ENCODE measurements around the gene ZNF385D. TPM values are rescaled to one million over a fixed set of nuclear protein-coding genes. Genes with fewer than 3 reads are reported as not detected.

Gene ZNF385D
- total and polyA plus RNA-seq, 3 experiments from 2014 or later, result not detected

DNA sequence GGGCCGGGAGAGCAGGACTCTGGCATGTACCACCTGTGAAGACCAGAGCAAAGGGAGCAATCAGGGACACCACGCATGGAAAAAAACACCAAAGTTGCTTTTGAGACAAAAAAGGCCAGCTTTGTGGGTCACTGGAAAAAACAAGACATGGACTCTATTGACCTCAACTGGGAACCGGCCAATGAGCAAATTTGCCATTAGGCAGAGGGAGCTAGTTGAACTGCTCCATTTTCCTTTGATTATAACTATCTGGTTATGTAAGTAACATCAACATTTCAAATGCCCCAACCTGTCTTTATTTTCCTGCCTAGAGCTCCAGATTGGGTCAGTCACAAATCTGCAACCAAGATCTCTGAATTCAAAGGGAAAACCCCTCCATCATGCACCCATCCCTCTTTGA, 86.0 kb downstream of the ZNF385D start:
- ChIA-PET CTCF (no interaction called here), POLR2A (no interaction called here)
- no peak for DNase-seq
- no peak overlapping the region for H3K4me3 ChIP-seq (ENCODE audit: low read length)
- Mint-ChIP-seq H3K36me3 (no peaks in the 10 kb centered on the region), H3K27me3 (no peaks in the 10 kb centered on the region), H3K4me1 (no peaks in the 10 kb centered on the region), H3K4me3 (no peak overlapping the region), H3K27ac (no peak overlapping the region), H3K9me3 (peaks cover 0 to 19% (median 10%) of the 10 kb centered on the region in 5 donors)
- no peaks in the 10 kb centered on the region for H3K4me1 ChIP-seq (ENCODE audit: insufficient read depth, low read length)
- H3K27me3 ChIP-seq (ENCODE audit: insufficient read depth, low read length, poor library complexity, severe bottlenecking), result no peaks in the 10 kb centered on the region
- no peaks in the 10 kb centered on the region for H3K9me3 ChIP-seq (ENCODE audit: low read length)
- H3K27ac ChIP-seq (ENCODE audit: low read depth, low read length), result no peak overlapping the region
- H3K36me3 ChIP-seq (ENCODE audit: insufficient read depth, low read length), result no peaks in the 10 kb centered on the region

DNA sequence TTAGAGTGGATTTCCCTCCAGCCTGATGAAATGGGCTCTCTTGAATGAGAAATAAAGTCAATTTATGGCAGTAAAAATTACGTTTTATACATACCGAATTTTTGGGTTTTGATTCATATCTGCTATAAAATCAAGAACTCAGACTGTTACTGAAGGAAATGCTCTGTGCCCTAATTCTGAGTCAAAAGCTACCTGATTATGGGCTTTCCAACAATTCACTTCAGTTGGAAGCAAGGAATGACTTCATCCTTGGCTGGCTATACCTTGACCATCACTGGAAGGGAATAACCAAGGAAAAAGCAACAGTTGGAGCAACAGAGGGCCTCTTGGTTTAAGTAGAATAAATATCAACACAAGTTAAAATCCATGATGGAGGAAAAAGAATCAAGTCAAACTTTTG, 88.6 kb downstream of the ZNF385D start:
- H3K9me3 Mint-ChIP-seq, result peaks cover 0 to 22% (median 10%) of the 10 kb centered on the region in 5 donors
- H3K27me3 Mint-ChIP-seq, result no peaks in the 10 kb centered on the region
- Histone ChIP-seq H3K9me3 (ENCODE audit: low read length) (no peaks in the 10 kb centered on the region), H3K36me3 (ENCODE audit: insufficient read depth, low read length) (no peaks in the 10 kb centered on the region), H3K4me3 (ENCODE audit: low read length) (no peak overlapping the region), H3K27me3 (ENCODE audit: insufficient read depth, low read length, poor library complexity, severe bottlenecking) (no peaks in the 10 kb centered on the region), H3K27ac (ENCODE audit: low read depth, low read length) (no peak overlapping the region), H3K4me1 (ENCODE audit: insufficient read depth, low read length) (no peaks in the 10 kb centered on the region)
- H3K4me1 Mint-ChIP-seq, result no peaks in the 10 kb centered on the region
- ChIA-PET CTCF (no interaction called here), POLR2A (no interaction called here)
- no peak overlapping the region for H3K27ac Mint-ChIP-seq
- DNase-seq, result no peak
- no peaks in the 10 kb centered on the region for H3K36me3 Mint-ChIP-seq
- no peak overlapping the region for H3K4me3 Mint-ChIP-seq

DNA sequence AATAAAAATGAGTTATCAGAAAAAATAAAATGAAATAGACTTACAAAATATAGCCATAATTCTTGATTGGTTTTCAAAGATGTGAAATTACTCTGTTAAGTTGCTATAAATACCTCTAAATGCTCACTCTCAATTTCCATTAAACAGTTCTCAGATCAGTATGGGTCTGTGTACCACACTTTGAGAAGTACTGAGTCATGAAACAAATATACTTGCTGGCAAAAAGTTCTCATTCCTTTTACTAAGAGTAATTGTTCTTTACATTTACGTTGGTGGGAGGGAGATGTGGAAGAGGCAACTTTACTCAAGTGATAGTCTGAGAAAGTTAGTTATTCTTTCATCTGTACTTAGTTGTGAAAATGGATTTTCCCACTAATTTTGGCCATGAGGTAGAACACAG, 96.3 kb downstream of the ZNF385D start:
- no peak for DNase-seq
- Histone ChIP-seq H3K4me1 (ENCODE audit: insufficient read depth, low read length) (no peaks in the 10 kb centered on the region), H3K4me3 (ENCODE audit: low read length) (no peak overlapping the region), H3K27ac (ENCODE audit: low read depth, low read length) (no peak overlapping the region), H3K27me3 (ENCODE audit: insufficient read depth, low read length, poor library complexity, severe bottlenecking) (no peaks in the 10 kb centered on the region), H3K36me3 (ENCODE audit: insufficient read depth, low read length) (no peaks in the 10 kb centered on the region), H3K9me3 (ENCODE audit: low read length) (no peaks in the 10 kb centered on the region)
- no peaks in the 10 kb centered on the region for H3K36me3 Mint-ChIP-seq
- CTCF ChIA-PET, result no interaction called here
- H3K4me1 Mint-ChIP-seq, result no peaks in the 10 kb centered on the region
- H3K27me3 Mint-ChIP-seq, result no peaks in the 10 kb centered on the region
- POLR2A ChIA-PET, result no interaction called here
- no peak overlapping the region for H3K27ac Mint-ChIP-seq
- no peak overlapping the region for H3K4me3 Mint-ChIP-seq
- peaks cover 0 to 6% (median 0%) of the 10 kb centered on the region in 5 donors for H3K9me3 Mint-ChIP-seq

DNA sequence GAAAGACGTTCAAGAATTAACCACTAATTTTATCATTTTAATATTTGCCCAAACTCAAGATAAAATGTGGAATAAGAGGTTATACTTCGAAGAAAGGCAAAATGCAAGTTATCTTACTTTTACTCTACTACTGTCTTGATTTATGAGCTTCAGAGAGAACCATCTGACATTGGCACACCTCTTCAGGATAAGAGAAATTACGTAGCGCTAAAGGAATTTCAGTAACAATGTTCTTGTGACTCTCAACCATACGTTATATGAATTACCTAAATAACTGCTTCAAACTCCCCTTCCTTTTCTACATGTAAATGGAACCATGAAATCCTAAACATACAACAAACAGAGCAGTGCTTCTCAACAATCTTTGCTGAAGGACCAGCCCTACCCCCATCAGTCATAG, 96.8 kb downstream of the ZNF385D start:
- POLR2A ChIA-PET, result no interaction called here
- no peak for DNase-seq
- Mint-ChIP-seq H3K36me3 (no peaks in the 10 kb centered on the region), H3K9me3 (peaks cover 0 to 6% (median 0%) of the 10 kb centered on the region in 5 donors), H3K27me3 (no peaks in the 10 kb centered on the region), H3K4me3 (no peak overlapping the region), H3K4me1 (no peaks in the 10 kb centered on the region), H3K27ac (no peak overlapping the region)
- no peak overlapping the region for H3K27ac ChIP-seq (ENCODE audit: low read depth, low read length)
- no peaks in the 10 kb centered on the region for H3K4me1 ChIP-seq (ENCODE audit: insufficient read depth, low read length)
- H3K4me3 ChIP-seq (ENCODE audit: low read length), result no peak overlapping the region
- CTCF ChIA-PET, result no interaction called here
- no peaks in the 10 kb centered on the region for H3K36me3 ChIP-seq (ENCODE audit: insufficient read depth, low read length)
- no peaks in the 10 kb centered on the region for H3K27me3 ChIP-seq (ENCODE audit: insufficient read depth, low read length, poor library complexity, severe bottlenecking)
- no peaks in the 10 kb centered on the region for H3K9me3 ChIP-seq (ENCODE audit: low read length)

DNA sequence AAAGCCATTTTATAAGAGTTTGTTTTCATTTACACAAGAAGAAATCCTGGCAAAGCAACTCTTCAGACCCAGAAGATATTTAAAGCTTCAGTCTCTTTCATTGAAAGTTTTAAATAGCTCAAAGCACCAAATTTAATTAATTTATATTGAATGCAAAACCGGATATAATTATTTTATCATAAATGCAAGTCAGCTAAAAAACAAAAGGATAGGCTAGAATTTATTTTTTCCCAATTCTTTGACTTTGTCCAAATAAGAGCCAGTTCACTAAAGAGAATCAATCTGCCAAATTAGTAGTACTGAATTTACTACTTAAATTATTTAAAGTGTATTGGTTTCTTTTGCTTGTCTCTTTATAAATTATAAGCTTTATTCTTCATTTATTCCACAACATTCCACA, 101.5 kb downstream of the ZNF385D start:
- no peaks in the 10 kb centered on the region for H3K9me3 ChIP-seq (ENCODE audit: low read length)
- CTCF ChIA-PET, result no interaction called here
- no peak overlapping the region for H3K4me3 Mint-ChIP-seq

DNA sequence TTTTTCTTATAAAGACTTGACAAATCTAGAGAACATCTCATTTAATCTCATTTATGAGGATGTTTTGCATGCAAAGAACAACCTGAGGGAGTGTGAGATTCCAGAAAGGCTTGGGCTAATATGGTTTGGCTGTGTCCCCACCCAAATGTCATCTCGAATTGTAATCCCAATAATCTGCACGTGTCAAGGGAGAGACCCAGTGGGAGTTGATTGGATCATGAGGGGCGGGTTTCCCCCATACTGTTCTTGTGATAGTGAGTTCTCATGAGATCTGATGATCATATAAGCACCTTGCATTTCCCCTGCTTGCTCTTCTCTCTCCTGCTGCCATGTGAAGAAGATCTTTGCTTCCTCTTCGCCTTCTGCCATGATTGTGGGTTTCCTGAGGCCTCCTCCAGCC, 103.0 kb downstream of the ZNF385D start:
- peaks cover 0 to 11% (median 5%) of the 10 kb centered on the region in 5 donors for H3K9me3 Mint-ChIP-seq
- H3K36me3 Mint-ChIP-seq, result no peaks in the 10 kb centered on the region

More for the DNA sequence above, 101.5 kb downstream of the ZNF385D start:
- Mint-ChIP-seq H3K9me3 (peaks cover 0 to 11% (median 2%) of the 10 kb centered on the region in 5 donors), H3K27me3 (no peaks in the 10 kb centered on the region), H3K4me1 (no peaks in the 10 kb centered on the region), H3K27ac (no peak overlapping the region), H3K36me3 (no peaks in the 10 kb centered on the region)
- H3K4me3 ChIP-seq (ENCODE audit: low read length), result no peak overlapping the region
- DNase-seq, result no peak
- POLR2A ChIA-PET, result no interaction called here
- no peaks in the 10 kb centered on the region for H3K4me1 ChIP-seq (ENCODE audit: insufficient read depth, low read length)
- no peak overlapping the region for H3K27ac ChIP-seq (ENCODE audit: low read depth, low read length)
- H3K36me3 ChIP-seq (ENCODE audit: insufficient read depth, low read length), result no peaks in the 10 kb centered on the region
- no peaks in the 10 kb centered on the region for H3K27me3 ChIP-seq (ENCODE audit: insufficient read depth, low read length, poor library complexity, severe bottlenecking)

DNA sequence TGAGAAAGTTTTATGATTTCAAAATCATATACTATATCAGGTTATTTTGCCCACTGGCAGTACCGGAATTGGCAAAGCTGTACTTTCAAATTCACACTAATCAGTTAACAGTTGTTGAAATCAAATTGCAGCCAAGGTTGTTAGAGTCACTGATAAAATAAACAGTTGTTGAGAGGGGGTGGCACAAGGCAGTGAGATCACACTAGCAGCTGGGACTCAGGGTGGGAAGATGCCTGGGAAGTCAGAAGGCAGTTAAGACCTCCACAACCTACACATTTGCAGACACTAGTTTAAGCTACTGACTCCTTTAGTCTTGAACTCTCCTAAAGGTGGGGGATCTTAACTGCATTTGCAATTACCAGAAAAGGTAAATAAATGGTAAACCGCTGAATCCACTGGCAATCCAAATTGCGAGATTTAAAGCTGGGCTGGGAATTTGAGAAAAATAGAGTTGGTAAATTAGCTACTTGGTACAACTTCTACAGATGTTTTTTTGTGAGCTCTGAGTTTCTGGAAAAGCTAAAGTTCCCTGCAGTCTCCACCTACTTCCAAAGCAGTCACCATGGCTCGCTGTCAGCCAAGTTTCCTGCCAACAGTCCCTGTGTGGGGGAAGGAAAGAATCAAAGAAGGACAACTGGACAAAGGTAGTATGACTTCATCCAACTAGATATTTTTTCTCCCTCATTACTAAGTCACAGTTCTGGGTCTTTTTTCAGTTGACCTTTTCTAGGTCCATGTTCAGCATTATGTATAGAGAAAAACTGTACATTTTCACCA, 105.7 kb downstream of the ZNF385D start:
- H3K4me3 Mint-ChIP-seq, result no peak overlapping the region

More for the DNA sequence above, 103.0 kb downstream of the ZNF385D start:
- no peak overlapping the region for H3K4me3 Mint-ChIP-seq
- Histone ChIP-seq H3K4me3 (ENCODE audit: low read length) (no peak overlapping the region), H3K27ac (ENCODE audit: low read depth, low read length) (no peak overlapping the region), H3K36me3 (ENCODE audit: insufficient read depth, low read length) (no peaks in the 10 kb centered on the region), H3K27me3 (ENCODE audit: insufficient read depth, low read length, poor library complexity, severe bottlenecking) (no peaks in the 10 kb centered on the region), H3K9me3 (ENCODE audit: low read length) (no peaks in the 10 kb centered on the region), H3K4me1 (ENCODE audit: insufficient read depth, low read length) (no peaks in the 10 kb centered on the region)
- no peaks in the 10 kb centered on the region for H3K4me1 Mint-ChIP-seq
- DNase-seq, result no peak
- POLR2A ChIA-PET, result no interaction called here
- H3K27me3 Mint-ChIP-seq, result no peaks in the 10 kb centered on the region
- CTCF ChIA-PET, result no interaction called here
- H3K27ac Mint-ChIP-seq, result no peak overlapping the region

DNA sequence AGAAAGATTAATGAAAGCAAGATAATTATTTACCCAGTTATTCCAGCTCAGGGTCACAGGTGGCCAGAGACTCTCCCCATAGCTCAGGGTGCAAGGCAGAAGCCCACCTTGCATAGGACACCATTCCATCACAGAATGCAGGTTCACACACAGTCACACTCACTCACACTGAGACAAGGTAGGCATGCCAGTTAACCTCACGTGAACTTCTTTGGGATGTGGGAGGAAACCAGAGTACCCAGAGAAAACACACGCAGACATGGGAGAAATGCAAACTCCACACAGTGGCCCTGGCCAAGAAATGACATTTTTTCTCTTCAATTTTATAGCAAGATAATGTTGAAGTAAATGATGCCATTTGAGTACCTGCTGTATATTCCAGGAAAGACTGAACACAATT, 106.7 kb downstream of the ZNF385D start:
- Mint-ChIP-seq H3K27me3 (no peaks in the 10 kb centered on the region), H3K4me3 (no peak overlapping the region), H3K4me1 (no peaks in the 10 kb centered on the region), H3K27ac (no peak overlapping the region), H3K36me3 (no peaks in the 10 kb centered on the region), H3K9me3 (peaks cover 4 to 12% (median 10%) of the 10 kb centered on the region in 5 donors)
- DNase-seq, result no peak
- Histone ChIP-seq H3K36me3 (ENCODE audit: insufficient read depth, low read length) (no peaks in the 10 kb centered on the region), H3K4me3 (ENCODE audit: low read length) (no peak overlapping the region), H3K4me1 (ENCODE audit: insufficient read depth, low read length) (no peaks in the 10 kb centered on the region), H3K27ac (ENCODE audit: low read depth, low read length) (no peak overlapping the region), H3K27me3 (ENCODE audit: insufficient read depth, low read length, poor library complexity, severe bottlenecking) (no peaks in the 10 kb centered on the region), H3K9me3 (ENCODE audit: low read length) (no peaks in the 10 kb centered on the region)
- ChIA-PET POLR2A (no interaction called here), CTCF (no interaction called here)

More for the DNA sequence above, 105.7 kb downstream of the ZNF385D start:
- Mint-ChIP-seq H3K9me3 (peaks cover 3 to 12% (median 7%) of the 10 kb centered on the region in 5 donors), H3K4me1 (no peaks in the 10 kb centered on the region), H3K36me3 (no peaks in the 10 kb centered on the region), H3K27ac (no peak overlapping the region), H3K27me3 (no peaks in the 10 kb centered on the region)
- ChIA-PET POLR2A (no interaction called here), CTCF (no interaction called here)
- Histone ChIP-seq H3K36me3 (ENCODE audit: insufficient read depth, low read length) (no peaks in the 10 kb centered on the region), H3K27me3 (ENCODE audit: insufficient read depth, low read length, poor library complexity, severe bottlenecking) (no peaks in the 10 kb centered on the region), H3K9me3 (ENCODE audit: low read length) (no peaks in the 10 kb centered on the region), H3K27ac (ENCODE audit: low read depth, low read length) (no peak overlapping the region), H3K4me3 (ENCODE audit: low read length) (no peak overlapping the region), H3K4me1 (ENCODE audit: insufficient read depth, low read length) (no peaks in the 10 kb centered on the region)
- no peak for DNase-seq
